Measurements from ENCODE around the gene ZNF862.

DNA sequence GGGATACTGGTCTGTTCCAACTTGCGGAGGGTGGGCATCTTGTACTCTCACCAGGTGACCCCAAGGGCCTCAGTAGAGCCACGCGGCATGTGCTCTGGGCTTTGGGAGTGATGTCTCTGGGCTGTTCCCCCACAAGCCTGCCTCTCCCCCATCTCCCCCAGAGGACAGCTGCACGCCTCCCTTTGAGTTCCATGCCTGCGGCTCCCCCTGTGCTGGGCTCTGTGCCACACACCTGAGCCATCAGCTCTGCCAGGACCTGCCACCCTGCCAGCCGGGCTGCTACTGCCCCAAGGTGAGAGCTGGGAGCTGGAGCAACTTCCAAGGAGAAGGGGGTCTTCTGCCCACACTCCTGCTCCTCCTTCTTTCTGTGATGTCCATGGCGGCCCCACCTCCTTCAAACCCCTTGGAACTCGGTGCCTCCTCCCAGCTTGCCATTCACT lies 15.0 kb upstream of the ZNF862 start:
- TF ChIP-seq, protein P1, sequence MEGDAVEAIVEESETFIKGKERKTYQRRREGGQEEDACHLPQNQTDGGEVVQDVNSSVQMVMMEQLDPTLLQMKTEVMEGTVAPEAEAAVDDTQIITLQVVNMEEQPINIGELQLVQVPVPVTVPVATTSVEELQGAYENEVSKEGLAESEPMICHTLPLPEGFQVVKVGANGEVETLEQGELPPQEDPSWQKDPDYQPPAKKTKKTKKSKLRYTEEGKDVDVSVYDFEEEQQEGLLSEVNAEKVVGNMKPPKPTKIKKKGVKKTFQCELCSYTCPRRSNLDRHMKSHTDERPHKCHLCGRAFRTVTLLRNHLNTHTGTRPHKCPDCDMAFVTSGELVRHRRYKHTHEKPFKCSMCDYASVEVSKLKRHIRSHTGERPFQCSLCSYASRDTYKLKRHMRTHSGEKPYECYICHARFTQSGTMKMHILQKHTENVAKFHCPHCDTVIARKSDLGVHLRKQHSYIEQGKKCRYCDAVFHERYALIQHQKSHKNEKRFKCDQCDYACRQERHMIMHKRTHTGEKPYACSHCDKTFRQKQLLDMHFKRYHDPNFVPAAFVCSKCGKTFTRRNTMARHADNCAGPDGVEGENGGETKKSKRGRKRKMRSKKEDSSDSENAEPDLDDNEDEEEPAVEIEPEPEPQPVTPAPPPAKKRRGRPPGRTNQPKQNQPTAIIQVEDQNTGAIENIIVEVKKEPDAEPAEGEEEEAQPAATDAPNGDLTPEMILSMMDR (IDR thresholded peaks at IDR 0.05), result no peak
- no peak for TF ChIP-seq EP300 (IDR thresholded peaks at IDR 0.05)
